Activated CD8-positive, alpha-beta memory T cell treated with anti-CD3 and anti-CD28 coated beads, Interleukin-2, amount 50 U/mL, for 4 hours (primary cell): ENCODE measurements around the gene SMARCE1.

Experiments
- DNase-seq: peaks from one replicate; pipeline ENCODE4 v3.0.0-alpha.2; 2020

The SMARCE1 gene

GRCh38 chr17:40645291-40645690 lies 2.3 kb downstream of the SMARCE1 start:
- no peak for DNase-seq

DNA sequence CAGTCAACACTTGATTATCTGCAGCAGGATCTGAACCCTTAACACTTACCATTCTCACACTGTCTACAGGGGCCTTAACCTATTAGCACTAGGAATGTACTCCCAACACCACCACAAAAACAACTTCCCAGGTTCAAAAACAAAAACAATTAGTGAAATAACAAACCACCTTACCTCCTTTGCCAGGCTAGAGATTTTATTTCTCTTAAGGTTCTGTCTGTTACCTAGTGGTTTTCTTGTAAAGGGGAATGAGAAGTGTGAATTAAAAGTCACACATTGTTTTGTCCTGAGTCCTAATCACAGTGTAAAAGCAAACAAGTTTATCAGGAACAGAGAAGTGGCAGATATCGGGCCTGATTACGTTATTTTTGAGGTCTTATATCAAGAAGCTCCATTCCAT lies 9.7 kb downstream of the SMARCE1 start:
- DNase-seq: no peak

GRCh38 chr17:40633871-40634270 lies 13.7 kb downstream of the SMARCE1 start:
- DNase-seq: no peak

GRCh38 chr17:40632216-40632615 lies 15.4 kb downstream of the SMARCE1 start:
- DNase-seq: no peak

DNA sequence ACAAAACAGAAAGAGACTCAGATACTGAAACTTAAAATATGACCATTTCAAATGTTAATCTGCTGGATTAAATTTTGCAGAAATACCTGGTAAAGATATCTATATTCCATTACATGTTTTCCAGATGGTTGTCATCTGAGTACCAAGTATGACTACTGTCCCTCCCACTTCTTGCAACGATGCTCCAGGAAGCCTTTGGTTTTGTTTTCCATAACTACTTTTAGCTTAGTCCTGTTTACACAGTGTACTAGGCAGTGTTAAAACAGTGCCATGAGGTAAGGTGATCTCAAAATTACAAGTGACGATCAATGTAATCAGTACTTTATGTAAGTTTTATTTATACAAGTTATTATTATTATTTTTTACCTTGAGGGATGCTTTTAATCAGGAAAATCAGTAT lies 17.8 kb downstream of the SMARCE1 start:
- no peak for DNase-seq

- no peak for DNase-seq
These were observed 22.3 kb downstream of the SMARCE1 start for GRCh38 chr17:40625311-40625710.

GRCh38 chr17:40623419-40624210 lies 24.0 kb downstream of the SMARCE1 start:
- DNase-seq: no peak

GRCh38 chr17:40622509-40622928 lies 25.1 kb downstream of the SMARCE1 start:
- DNase-seq: no peak

GRCh38 chr17:40621578-40621977 lies 26.0 kb downstream of the SMARCE1 start:
- DNase-seq: no peak

DNA sequence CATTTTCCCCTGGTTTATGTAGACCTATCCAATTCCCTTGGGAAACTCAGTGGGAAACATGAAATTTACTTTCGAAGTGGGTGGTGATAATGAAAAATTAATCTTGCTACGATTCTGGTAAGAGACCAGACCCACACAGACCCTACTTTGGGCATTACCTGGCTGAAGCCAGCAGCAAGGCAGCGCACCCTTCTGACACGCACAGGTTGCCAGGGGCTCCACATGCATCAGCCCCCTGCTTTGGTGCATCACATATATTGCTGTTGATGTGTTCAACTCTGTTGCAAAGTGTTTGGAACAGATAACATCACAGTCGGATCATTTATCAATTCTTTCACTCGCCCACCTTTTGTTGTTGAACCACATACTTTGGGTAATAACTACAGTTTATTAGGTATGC lies 26.6 kb downstream of the SMARCE1 start:
- no peak for DNase-seq

- DNase-seq: no peak
These were observed 28.6 kb downstream of the SMARCE1 start for GRCh38 chr17:40618754-40619625.

- DNase-seq: no peak
These were observed 29.9 kb downstream of the SMARCE1 start for GRCh38 chr17:40617678-40618240.

DNA sequence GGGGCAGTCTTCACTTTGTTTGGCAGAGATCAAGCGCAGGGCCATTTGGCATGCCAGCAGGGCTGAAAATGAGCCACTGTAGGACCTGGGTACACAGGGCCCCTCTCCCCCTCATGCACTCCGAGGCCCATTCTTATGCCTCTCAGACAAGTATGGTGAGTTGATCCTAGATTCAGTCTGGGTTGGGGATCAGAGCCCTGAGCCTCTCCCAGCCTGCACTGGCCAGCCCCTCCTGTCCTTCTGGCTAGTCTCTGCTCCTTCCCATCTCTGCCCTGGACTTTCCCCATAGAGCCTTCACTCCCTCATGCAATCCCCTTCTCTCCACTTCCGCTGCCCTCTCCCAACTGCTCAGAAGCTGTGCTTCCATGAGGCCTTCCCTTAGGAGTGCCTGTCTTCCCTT lies 31.0 kb downstream of the SMARCE1 start:
- DNase-seq: no peak

GRCh38 chr17:40615841-40616476 lies 31.7 kb downstream of the SMARCE1 start:
- DNase-seq: no peak

GRCh38 chr17:40615068-40615840 lies 32.4 kb downstream of the SMARCE1 start:
- peak; percentile 50 for DNase-seq

GRCh38 chr17:40614431-40615067 lies 33.1 kb downstream of the SMARCE1 start:
- DNase-seq: no peak

DNA sequence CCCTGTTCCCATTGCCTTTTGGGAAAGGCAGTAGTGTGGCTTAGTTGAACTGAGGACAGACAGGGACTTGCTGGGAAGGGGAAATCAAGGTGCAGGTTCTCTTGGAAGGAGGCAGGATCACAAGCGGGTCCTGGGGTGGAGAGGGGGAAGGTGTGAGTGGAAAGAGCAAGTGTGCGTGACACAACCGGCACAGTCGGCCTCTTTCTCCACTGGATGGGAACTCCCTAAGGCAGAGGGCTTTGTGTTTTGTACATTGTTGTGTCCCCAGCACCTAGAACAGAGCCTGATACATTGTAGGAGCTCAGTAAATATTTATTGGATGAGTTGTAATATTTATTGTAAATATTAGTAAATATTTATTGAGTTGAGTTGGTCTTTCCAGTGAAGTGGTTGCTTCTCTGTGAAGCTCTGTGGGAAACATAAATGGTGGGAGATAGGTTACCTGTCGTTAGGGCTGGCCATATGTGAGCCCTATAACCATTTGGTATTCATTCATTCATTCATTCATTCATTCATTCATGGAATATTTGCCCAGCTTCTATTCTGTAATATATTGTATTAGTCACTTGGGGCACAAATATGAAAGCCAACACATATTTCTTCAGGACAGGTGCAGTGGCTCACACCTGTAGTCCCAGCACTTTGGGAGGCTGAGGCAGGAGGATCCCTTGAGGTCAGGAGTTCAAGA lies 34.0 kb downstream of the SMARCE1 start:
- no peak for DNase-seq

DNA sequence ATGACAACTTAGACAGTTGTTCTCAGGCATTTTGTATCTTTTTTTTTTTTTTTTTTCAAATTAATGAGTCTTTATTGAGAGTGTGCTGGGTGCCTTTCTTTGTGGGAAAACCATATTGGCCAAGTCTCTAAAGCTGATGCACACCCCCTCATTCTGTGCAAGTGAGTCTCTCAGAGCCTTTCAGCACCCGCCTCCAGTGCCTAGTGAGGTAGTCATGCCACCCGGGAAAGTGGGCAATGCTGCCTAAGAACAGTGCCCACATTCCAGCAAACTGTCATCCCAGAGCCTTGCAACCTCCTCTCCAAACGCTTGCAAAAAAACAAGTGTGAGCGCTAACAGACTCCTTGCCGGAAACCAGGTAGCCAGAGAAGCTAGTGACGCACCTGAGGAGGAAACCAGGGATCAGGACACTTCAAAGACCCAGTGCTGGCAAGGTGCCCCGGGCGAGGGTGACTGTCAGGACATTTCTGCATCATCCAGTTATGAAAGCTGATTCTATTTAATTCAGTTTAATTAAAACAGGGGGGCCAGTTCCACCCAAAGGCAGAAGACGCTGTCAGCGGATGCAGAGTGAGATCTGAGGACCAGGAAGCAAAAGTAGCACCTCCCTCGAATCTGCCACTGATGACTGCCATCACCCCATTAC lies 34.9 kb downstream of the SMARCE1 start:
- DNase-seq: peak; percentile 66

- DNase-seq: no peak
These were observed 35.7 kb downstream of the SMARCE1 start for GRCh38 chr17:40611840-40612474.

- no peak for DNase-seq
These were observed 37.3 kb downstream of the SMARCE1 start for GRCh38 chr17:40610359-40610758.
